Ascending aorta (tissue), 2 donors: ENCODE measurements around the gene CAPN6. TPM values are rescaled to one million over a fixed set of nuclear protein-coding genes. Genes with fewer than 3 reads are reported as not detected.

Experiments
- DNase-seq, 2 donors: peaks; one replicate each; pipeline ENCODE4 v3.0.0-alpha.2; 2019; ENCODE audit warnings: low spot score in 2 of 2
- H3K27ac ChIP-seq, 2 donors: fragments of 200-600 bp; sonication (generic); one replicate each; pipeline ENCODE4 v1.5.1; 2016 to 2017; ENCODE audit warnings: mild to moderate bottlenecking in 1 of 2
- H3K27me3 ChIP-seq: fragments of 200-600 bp; sonication (generic); one replicate; pipeline ENCODE4 v1.5.1; 2017
- H3K36me3 ChIP-seq, 2 donors: fragments of 200-600 bp; sonication (generic); one replicate each; pipeline ENCODE4 v1.5.1; 2016
- H3K4me1 ChIP-seq, 2 donors: fragments of 200-600 bp; sonication (generic); one replicate each; pipeline ENCODE4 v1.5.1; 2016 to 2017; ENCODE audit warnings: mild to moderate bottlenecking in 1 of 2
- H3K4me3 ChIP-seq, 2 donors: fragments of 200-600 bp; sonication (generic); one replicate each; pipeline ENCODE4 v1.5.1; 2016 to 2017; ENCODE audit warnings: mild to moderate bottlenecking in 1 of 2
- H3K9me3 ChIP-seq, 2 donors: fragments of 200-600 bp; sonication (generic); one replicate each; pipeline ENCODE4 v1.5.1; 2016
- intact Hi-C: fragments of 100-400 bp; cut with DNase I; formaldehyde crosslinking; loops from one replicate; pipeline ENCODE4 v1.15.1; 2023
- total RNA-seq: library from RNA; depleted of rRNA; stranded (reverse); fragments of >200 nt; gene quantifications from one replicate; pipeline ENCODE4 v1.1.0, GENCODE V29; 2016
- TF ChIP-seq, protein P1 (sequence below), 3 experiments: fragments of 200-600 bp in 2 of 3; fragments of 450-650 bp in 1 of 3; sonication (generic) in 2 of 3; IDR thresholded peaks; one replicate each; pipeline ENCODE4 v1.5.1; 2016 to 2019; ENCODE audit warnings: antibody characterized with exemption in 3 of 3, mild to moderate bottlenecking in 1 of 3, moderate library complexity in 1 of 3

Gene CAPN6
- total RNA-seq, 1 donor from 2014 or later = 1.5 TPM

DNA sequence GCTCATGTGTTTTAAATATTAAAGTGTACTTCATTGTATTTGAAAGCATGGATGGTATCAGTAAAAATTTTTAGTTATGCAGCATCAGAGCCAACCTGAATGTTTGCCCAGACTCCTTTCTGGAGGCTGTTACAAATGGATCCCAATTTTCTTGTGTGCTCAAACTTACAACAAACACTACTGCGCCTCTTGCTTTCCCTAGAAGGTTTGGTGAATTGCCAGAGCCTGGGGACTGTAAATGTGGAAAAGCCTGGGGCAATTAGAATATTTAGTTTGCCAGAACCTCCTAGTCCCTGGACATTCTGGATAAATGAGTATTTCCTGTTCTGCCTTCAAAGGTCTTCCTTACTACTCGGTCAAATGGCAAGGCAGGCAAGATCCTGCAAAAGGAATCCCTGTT lies 4.8 kb downstream of the CAPN6 start:
- no peak overlapping the region for H3K4me3 ChIP-seq
- no peak for DNase-seq
- intact Hi-C loops = no loop called here
- H3K27ac ChIP-seq = no peak overlapping the region
- H3K36me3 ChIP-seq = no peaks in the 10 kb centered on the region
- TF ChIP-seq, protein P1, sequence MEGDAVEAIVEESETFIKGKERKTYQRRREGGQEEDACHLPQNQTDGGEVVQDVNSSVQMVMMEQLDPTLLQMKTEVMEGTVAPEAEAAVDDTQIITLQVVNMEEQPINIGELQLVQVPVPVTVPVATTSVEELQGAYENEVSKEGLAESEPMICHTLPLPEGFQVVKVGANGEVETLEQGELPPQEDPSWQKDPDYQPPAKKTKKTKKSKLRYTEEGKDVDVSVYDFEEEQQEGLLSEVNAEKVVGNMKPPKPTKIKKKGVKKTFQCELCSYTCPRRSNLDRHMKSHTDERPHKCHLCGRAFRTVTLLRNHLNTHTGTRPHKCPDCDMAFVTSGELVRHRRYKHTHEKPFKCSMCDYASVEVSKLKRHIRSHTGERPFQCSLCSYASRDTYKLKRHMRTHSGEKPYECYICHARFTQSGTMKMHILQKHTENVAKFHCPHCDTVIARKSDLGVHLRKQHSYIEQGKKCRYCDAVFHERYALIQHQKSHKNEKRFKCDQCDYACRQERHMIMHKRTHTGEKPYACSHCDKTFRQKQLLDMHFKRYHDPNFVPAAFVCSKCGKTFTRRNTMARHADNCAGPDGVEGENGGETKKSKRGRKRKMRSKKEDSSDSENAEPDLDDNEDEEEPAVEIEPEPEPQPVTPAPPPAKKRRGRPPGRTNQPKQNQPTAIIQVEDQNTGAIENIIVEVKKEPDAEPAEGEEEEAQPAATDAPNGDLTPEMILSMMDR (IDR thresholded peaks at IDR 0.05) = no peak
- no peaks in the 10 kb centered on the region for H3K4me1 ChIP-seq
- no peaks in the 10 kb centered on the region for H3K9me3 ChIP-seq
- no peaks in the 10 kb centered on the region for H3K27me3 ChIP-seq

DNA sequence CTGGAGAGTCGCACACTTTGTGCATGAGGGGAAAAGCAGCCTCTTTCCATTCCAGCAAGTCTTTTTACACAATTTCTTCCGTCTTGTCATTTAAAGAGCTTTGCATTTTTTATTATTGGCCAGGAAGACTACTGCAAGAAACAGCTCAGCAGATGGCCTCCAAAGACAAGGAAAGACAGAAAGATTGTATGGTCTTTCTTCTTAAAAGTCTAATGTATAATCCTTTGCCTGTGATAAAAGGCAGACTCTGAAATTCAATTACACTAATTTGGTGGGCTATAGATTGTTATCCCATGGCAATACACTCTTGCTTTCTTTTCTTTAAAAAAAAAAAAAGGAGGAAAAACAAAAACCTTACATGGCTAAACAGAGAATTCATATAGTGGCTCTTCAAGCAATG lies 5.9 kb downstream of the CAPN6 start:
- TF ChIP-seq, protein P1 (IDR thresholded peaks at IDR 0.05) = no peak
- Histone ChIP-seq H3K4me1 (no peaks in the 10 kb centered on the region), H3K9me3 (no peaks in the 10 kb centered on the region), H3K4me3 (no peak overlapping the region), H3K27ac (no peak overlapping the region), H3K36me3 (no peaks in the 10 kb centered on the region), H3K27me3 (no peaks in the 10 kb centered on the region)
- no peak for DNase-seq
- intact Hi-C loops = no loop called here

GRCh38 chrX:111262086-111262485 lies 8.2 kb downstream of the CAPN6 start:
- TF ChIP-seq, protein P1 (IDR thresholded peaks at IDR 0.05) = no peak
- H3K27ac ChIP-seq = no peak overlapping the region
- no peak for DNase-seq
- no peaks in the 10 kb centered on the region for H3K27me3 ChIP-seq
- H3K36me3 ChIP-seq = no peaks in the 10 kb centered on the region
- no peaks in the 10 kb centered on the region for H3K9me3 ChIP-seq
- no peak overlapping the region for H3K4me3 ChIP-seq
- H3K4me1 ChIP-seq = no peaks in the 10 kb centered on the region
- intact Hi-C loops = no loop called here

GRCh38 chrX:111260451-111260850 lies 9.8 kb downstream of the CAPN6 start:
- Histone ChIP-seq H3K27ac (no peak overlapping the region), H3K27me3 (no peaks in the 10 kb centered on the region), H3K9me3 (no peaks in the 10 kb centered on the region), H3K36me3 (no peaks in the 10 kb centered on the region), H3K4me3 (no peak overlapping the region), H3K4me1 (no peaks in the 10 kb centered on the region)
- DNase-seq = no peak
- intact Hi-C loops = no loop called here
- TF ChIP-seq, protein P1 (IDR thresholded peaks at IDR 0.05) = no peak

- no peaks in the 10 kb centered on the region for H3K4me1 ChIP-seq
- no peak for DNase-seq
Measured at GRCh38 chrX:111259559-111259958, 10.7 kb downstream of the CAPN6 start.

More at GRCh38 chrX:111259559-111259958, 10.7 kb downstream of the CAPN6 start:
- Histone ChIP-seq H3K9me3 (no peaks in the 10 kb centered on the region), H3K4me3 (no peak overlapping the region), H3K27me3 (no peaks in the 10 kb centered on the region), H3K27ac (no peak overlapping the region), H3K36me3 (no peaks in the 10 kb centered on the region)
- TF ChIP-seq, protein P1 (IDR thresholded peaks at IDR 0.05) = no peak
- intact Hi-C loops = no loop called here
